Stimulated activated CD8-positive, alpha-beta memory T cell treated with anti-CD3 and anti-CD28 coated beads, Interleukin-2, amount 100 ng/mL, for 48 hours (primary cell): ENCODE measurements around the gene ULK4.
"Not testable (repeated sequence)": the region's sequence is repeated elsewhere in the genome, so short reads cannot be mapped to it uniquely, and the experiment has no call there.

Experiments
- DNase-seq, 2 donors: peaks; one replicate each; pipeline ENCODE4 v3.0.0-alpha.2; 2020; ENCODE audit warnings: low read depth in 2 of 2

The ULK4 gene

DNA sequence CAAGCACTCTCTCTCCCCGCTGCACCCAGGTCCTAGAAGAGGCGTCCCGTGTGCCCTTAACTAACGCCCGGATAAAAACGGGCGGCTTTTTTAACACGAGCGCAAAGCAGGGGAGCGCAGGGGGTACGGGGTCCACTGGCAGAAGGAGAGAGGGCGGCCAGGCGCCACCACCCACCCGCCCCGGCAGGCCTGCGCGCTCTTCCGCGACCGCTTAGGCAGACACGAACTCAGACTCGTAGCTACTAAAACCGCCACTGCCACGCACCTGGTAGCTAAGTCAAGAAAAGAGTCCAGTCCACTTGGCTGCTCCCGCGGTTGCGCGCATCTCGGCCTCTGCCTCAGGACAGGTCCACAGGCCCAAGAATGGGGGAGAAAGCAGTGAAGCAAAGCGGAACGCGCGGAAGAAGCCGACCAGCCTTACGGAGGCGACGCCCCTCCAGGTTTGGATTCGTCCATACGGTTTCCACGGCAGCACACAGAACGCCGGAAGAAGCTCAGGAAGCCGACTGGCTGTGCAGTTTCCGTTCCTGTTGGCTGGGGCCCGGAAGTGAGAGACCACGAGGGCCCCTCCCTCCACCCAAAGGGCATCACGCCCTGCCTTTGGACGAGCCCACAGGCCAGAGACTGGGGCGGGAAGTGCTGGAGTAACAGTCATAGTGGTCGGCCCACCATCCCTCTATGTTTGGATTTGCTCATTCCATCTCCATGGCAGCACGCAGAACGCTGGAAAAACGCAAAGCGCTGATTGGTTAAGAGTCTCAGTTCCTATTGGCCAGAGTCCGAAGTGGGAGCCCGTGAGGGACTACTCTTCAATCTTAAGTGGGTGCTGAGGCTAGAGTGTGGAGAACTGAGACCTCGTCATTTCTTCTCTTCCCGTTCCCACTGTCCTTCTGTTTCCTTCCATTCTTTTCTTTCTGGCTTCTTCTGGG lies at the start of gene ULK4:
ULK4 (minus strand) TSS at position 353 of the 929 bp plus-strand sequence. CDS start 7,344 bp downstream, outside the sequence.
- peak; percentile 82 to 89 for DNase-seq

DNA sequence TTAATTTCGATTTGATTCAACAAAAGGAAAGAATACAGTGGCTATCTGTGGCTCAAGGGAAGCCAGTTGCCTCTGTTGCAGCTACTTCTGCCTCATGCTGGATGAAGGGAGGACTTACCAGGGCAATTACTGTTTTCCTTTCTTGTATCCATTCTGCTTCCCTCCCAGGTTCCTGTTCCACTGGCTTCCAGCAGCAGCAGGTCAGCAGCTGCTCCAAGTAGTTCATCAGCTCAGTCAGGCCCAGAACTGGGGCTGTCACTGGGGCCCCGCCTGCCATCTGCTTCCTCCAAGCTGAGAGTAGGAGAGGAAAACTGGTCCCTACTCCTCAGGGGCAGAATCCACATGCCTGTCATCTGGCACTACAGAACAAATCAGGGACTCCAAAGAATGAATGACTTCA lies 48.6 kb upstream of the ULK4 start:
- DNase-seq, result no peak

DNA sequence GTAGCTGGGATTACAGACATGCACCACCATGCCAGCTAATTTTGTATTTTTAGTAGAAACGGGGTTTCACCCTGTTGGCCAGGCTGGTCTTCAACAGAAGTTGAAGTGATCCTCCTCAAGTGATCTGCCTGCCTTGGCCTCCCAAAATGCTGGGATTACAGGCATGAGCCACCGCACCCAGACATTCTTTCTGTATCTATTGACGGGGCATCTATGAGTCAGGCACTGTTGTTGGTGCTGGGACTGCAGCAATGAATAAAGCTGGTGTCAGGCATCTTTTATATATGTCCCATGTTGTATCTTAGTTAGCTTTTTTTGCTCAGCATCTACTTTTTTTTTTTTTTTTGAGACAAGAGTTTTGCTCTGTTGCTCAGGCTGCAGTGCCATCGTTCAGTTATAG lies 47.6 kb upstream of the ULK4 start:
- no peak for DNase-seq

GRCh38 chr3:42007785-42008184 lies 45.9 kb upstream of the ULK4 start:
- DNase-seq, result no peak

GRCh38 chr3:42005401-42005800 lies 43.5 kb upstream of the ULK4 start:
- DNase-seq, result no peak

DNA sequence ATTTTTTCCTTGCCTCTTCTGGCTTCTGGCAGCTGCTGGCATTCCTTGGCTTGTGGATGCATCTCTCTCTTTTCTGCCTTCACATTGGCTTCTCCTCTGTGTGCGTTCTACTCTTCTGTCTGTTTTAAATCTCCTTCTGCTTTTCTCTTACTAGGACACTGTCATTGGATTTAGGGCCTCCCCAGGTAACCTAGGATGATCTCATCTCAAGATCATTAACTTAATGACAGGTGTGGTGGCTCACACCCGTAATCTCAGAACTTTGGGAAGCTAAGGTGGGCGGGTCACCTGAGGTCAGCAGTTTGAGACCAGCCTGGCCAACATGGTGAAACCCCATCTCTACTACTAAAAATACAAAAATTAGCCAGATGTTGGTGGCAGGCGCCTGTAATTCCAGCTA lies 40.9 kb upstream of the ULK4 start:
- DNase-seq, result no peak

GRCh38 chr3:42001777-42002176 lies 39.9 kb upstream of the ULK4 start:
- DNase-seq, result no peak

DNA sequence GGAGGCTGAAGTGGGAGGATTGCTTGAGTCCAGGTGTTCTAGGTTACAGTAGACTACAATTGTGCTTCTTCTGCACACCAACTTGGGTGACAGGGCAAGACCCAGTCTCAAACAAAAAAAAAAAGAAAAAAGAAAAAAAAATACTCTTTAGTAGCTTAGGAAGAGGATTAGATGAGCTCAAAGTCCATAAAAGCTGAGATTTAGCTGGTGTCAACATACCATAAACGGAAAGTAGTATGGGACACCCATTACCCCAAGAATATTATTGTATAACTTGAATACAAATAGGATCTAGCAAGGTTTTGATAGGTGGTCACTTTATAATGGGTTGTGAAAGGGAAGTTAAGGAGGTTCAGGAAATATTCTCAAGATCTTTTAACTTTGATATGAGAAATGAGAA lies 38.0 kb upstream of the ULK4 start:
- no peak for DNase-seq

GRCh38 chr3:41997702-41998550 lies 36.0 kb upstream of the ULK4 start:
- no peak for DNase-seq

- DNase-seq, result no peak
Measured at GRCh38 chr3:41991437-41991836, 29.5 kb upstream of the ULK4 start.

GRCh38 chr3:41989518-41989917 lies 27.6 kb upstream of the ULK4 start:
- no peak for DNase-seq

- no peak for DNase-seq
Measured at GRCh38 chr3:41987627-41988026, 25.7 kb upstream of the ULK4 start.

GRCh38 chr3:41986561-41986960 lies 24.7 kb upstream of the ULK4 start:
- DNase-seq, result no peak

DNA sequence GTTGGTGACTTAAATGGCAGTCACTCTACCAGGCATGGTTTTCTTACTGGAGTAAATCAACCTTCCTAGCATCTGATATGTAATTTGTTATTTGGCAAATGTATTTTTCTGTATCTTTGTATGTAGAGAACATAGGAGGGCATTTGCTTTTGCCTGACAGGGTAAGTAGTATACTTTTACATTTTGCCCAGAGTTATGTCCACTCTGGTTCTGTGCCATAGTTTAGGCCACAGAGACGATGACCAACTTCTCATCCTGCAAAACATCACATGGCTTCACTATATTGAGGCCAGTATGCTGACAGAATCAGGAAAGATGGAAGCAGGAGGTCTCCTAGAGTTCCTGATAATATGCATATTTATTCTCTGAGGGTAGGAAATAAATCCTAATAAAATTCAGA lies 23.1 kb upstream of the ULK4 start:
- DNase-seq, result no peak

GRCh38 chr3:41983091-41983490 lies 21.2 kb upstream of the ULK4 start:
- DNase-seq, result not testable (repeated sequence)

- not testable (repeated sequence) for DNase-seq
Measured at GRCh38 chr3:41977401-41977800, 15.5 kb upstream of the ULK4 start.

- DNase-seq, result no peak
Measured at GRCh38 chr3:41975416-41976103, 13.7 kb upstream of the ULK4 start.

GRCh38 chr3:41974223-41974622 lies 12.3 kb upstream of the ULK4 start:
- DNase-seq, result no peak

DNA sequence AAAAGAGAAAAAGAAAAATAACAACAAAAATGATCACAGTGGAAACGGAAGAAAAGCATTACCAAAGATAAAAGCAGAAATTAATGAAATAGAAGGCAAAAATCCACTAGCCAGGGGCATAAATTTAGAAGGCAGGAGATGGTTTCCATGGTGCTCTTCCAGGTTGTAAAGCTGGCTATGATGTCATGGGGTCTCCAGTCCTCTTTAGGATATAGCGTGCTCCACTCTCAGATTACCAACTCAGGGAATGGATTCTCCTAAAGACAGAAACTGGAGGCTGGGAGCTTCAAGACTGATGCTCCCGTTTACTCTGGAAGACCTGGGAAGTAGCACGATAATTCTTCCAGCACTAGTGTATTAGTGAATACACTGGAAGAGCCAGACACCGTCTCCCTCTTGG lies 10.9 kb upstream of the ULK4 start:
- DNase-seq, result no peak

DNA sequence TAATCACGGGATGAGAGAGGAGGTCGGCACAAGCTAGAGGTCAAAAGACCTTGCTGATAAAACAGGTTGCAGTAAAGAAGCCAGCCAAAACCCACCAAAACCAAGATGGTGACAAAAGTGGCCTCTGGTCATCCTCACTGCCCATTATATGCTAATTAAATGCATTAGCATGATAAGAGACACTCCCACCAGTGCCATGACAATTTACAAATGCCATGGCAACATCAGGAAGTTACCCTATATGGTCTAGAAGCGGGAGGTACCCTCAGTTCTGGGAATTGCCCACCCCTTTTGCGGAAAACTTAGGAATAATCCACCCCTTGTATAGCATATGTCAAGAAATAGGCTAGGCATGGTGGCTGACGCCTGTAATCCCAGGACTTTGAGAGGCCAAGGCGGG lies 4.3 kb upstream of the ULK4 start:
- no peak for DNase-seq

DNA sequence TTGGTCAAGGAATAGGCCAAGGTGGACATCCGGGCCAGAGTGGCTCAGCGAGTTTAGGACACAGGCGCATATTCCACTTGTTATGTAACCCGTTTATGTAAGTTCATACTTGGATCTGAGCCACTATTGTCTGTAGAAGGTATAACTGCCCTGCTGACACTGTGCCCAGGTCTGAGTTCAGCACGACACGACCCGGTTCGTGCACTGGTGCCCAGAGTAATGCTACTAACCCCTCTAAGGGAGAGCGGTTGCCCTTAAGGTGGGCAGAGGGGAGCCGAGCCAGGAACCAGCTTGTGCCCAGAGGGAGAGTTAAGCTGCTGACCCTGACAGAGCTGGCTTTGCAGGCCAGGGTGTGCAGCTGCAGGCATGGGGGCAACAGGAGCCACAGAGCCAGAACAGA lies 1.9 kb upstream of the ULK4 start:
- no peak for DNase-seq
